Measurements from ENCODE around the gene MOV10L1. TPM values are rescaled to one million over a fixed set of nuclear protein-coding genes. Genes with fewer than 3 reads are reported as not detected.

MOV10L1 gene
- total RNA-seq, 4 donors from 2014 or later: 0.33 to 1.5 (median 1.0) TPM

DNA sequence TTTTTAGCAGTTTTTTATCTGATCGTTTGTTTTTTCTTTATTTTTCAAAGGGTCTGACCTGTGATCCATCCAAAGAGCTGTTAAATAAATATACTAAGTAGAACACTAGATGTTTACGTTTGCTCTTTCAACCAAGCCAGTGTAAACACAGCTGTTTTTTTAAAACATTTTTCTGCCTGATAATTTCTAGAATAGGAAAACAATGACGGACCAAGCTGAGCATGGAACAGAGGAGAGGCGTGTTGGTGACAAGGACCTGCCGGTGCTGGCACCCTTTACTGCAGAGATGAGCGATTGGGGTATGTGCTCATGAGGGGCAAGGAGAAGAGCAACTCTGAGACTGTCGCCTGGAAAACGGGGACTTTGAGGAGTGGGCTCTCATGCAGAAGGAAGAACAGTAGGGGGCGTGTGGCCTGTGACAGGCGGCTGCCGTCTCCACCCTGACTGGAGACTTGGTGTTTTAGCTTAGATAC lies 52.1 kb downstream of the MOV10L1 start:
- Histone ChIP-seq H3K9me3 (no peaks in the 10 kb centered on the region), H3K27me3 (no peaks in the 10 kb centered on the region), H3K36me3 (no peaks in the 10 kb centered on the region), H3K27ac (peak overlapping the region in 1 of 3 donors; percentile 4), H3K4me3 (replicated peaks in 1 of 3) (no peak overlapping the region), H3K4me1 (peaks cover 11 to 12% of the 10 kb centered on the region in 2 donors)
- DNase-seq: no peak
- WGBS, 2 donors: 32 to 33% methylated on average over 11 of the region's 11 CpGs
- intact Hi-C loops (cut with DNase I): no loop called here
- no peak for TF ChIP-seq POLR2A (IDR thresholded peaks at IDR 0.05)
- TF ChIP-seq, protein P1, sequence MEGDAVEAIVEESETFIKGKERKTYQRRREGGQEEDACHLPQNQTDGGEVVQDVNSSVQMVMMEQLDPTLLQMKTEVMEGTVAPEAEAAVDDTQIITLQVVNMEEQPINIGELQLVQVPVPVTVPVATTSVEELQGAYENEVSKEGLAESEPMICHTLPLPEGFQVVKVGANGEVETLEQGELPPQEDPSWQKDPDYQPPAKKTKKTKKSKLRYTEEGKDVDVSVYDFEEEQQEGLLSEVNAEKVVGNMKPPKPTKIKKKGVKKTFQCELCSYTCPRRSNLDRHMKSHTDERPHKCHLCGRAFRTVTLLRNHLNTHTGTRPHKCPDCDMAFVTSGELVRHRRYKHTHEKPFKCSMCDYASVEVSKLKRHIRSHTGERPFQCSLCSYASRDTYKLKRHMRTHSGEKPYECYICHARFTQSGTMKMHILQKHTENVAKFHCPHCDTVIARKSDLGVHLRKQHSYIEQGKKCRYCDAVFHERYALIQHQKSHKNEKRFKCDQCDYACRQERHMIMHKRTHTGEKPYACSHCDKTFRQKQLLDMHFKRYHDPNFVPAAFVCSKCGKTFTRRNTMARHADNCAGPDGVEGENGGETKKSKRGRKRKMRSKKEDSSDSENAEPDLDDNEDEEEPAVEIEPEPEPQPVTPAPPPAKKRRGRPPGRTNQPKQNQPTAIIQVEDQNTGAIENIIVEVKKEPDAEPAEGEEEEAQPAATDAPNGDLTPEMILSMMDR (IDR thresholded peaks at IDR 0.05): no peak

DNA sequence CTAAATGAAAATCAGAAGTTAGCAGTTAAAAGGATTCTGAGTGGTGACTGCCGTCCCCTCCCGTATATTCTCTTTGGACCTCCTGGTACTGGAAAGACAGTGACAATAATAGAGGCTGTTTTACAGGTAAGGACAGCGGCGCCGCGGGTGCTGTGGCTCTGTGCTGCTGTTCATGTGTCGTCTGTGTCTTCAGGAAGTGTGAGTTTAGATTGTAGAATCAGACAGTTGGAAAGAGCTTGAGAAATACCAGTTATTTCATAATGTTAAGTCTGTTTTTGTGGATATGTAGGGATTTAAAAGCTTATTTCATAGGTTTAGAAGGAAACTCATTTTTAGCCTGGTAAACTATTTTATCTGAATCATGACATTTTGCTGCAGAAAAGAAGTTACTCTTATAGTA lies 53.3 kb downstream of the MOV10L1 start:
- intact Hi-C loops (cut with DNase I): no loop called here
- WGBS, 2 donors: 82 to 86% methylated on average over 7 of the region's 7 CpGs
- TF ChIP-seq POLR2A (IDR thresholded peaks at IDR 0.05): no peak
- TF ChIP-seq, protein P1 (IDR thresholded peaks at IDR 0.05): no peak

DNA sequence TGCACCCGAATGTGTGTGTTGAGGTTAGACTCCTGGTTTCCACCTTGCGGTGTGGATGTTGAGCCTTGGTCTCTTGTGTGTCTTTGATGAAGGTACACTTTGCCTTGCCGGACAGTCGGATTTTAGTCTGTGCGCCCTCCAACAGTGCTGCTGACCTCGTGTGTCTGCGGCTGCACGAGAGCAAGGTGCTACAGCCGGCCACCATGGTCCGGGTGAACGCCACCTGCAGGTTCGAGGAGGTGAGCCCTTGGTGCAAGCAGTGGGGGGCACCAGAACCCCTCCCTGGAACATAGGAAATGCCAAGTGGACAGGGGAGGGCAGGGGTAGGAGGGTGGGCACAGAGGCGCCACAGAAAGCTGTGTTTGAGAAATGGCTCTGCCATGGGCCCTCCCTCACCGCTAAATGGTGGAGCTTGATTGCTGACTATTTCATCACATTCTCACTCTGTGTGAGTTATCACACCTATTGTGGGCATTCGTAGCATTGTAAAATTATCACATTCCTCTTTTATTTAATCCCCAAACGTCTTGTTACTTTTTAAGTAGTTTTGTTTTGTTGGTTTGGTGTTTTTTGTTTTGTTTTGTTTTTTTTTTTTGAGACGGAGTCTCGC lies 54.3 kb downstream of the MOV10L1 start:
- H3K27ac ChIP-seq: no peak overlapping the region
- no peak for DNase-seq
- H3K36me3 ChIP-seq: no peaks in the 10 kb centered on the region
- intact Hi-C loops (cut with DNase I): no loop called here
- TF ChIP-seq POLR2A (IDR thresholded peaks at IDR 0.05): no peak
- TF ChIP-seq, protein P1 (IDR thresholded peaks at IDR 0.05): no peak
- no peak overlapping the region for H3K4me3 ChIP-seq (replicated peaks in 1 of 3)
- no peaks in the 10 kb centered on the region for H3K9me3 ChIP-seq
- peaks cover 7% of the 10 kb centered on the region in 2 donors for H3K4me1 ChIP-seq
- WGBS, 2 donors: 79 to 86% methylated on average over 17 to 18 of the region's 18 CpGs
- no peaks in the 10 kb centered on the region for H3K27me3 ChIP-seq

More for the DNA sequence above, 53.3 kb downstream of the MOV10L1 start:
- H3K4me3 ChIP-seq (replicated peaks in 1 of 3): no peak overlapping the region
- H3K9me3 ChIP-seq: no peaks in the 10 kb centered on the region
- no peaks in the 10 kb centered on the region for H3K36me3 ChIP-seq
- H3K27me3 ChIP-seq: no peaks in the 10 kb centered on the region
- peaks cover 7% of the 10 kb centered on the region in 2 donors for H3K4me1 ChIP-seq
- H3K27ac ChIP-seq: no peak overlapping the region
- no peak for DNase-seq

DNA sequence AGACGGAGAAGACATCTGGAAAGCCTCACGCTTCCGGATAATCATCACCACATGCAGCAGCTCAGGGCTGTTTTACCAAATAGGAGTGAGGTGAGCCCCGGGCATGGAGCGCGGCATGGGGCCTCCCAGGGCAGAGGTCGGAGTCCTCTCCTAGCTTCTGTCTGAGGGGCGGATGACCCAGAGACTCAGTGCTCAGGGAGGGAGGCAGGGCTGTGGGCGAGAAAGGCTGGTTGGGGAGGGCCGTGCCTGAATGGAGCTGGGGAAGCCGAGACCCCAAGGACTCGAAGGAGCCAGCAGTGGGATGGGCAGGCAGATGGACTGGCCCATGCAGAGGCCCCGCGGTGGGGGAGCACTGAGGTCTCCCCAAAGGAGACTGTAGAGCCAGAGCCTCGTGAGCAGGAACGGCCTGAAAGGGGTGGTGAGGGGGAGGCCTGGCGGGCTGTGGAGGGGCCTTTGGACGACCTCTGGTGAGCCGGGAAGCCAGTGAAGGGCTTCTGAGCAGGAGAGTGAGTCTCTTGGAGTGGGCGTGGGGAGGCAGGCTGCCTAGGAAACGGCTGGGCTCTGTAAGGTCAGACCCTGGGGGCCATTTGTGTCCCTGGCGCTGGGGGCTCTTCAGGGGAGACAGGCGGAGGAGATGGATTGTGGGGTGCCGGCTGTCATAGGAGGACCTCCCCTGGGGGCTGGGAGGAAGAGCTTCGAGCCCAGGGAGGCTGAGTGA lies 56.1 kb downstream of the MOV10L1 start:
- Histone ChIP-seq H3K27ac (no peak overlapping the region), H3K27me3 (no peaks in the 10 kb centered on the region), H3K9me3 (no peaks in the 10 kb centered on the region), H3K36me3 (no peaks in the 10 kb centered on the region), H3K4me3 (replicated peaks in 1 of 3) (no peak overlapping the region), H3K4me1 (peaks cover 7% of the 10 kb centered on the region in 2 donors)
- intact Hi-C loops (cut with DNase I): no loop called here
- TF ChIP-seq POLR2A (IDR thresholded peaks at IDR 0.05): no peak
- TF ChIP-seq, protein P1 (IDR thresholded peaks at IDR 0.05): no peak
- 62 to 80% methylated on average over 23 to 25 of the region's 25 CpGs for WGBS, 2 donors
- DNase-seq: no peak

Measured in thyroid gland (tissue), 4 donors.